Right lung (tissue), 5 donors: ENCODE data around the gene CDH24. TPM values are rescaled to one million over a fixed set of nuclear protein-coding genes. Genes with fewer than 3 reads are reported as not detected.

ENCODE experiments used
- DNase-seq, 2 donors: peaks; one replicate each; pipeline ENCODE4 v3.0.0-alpha.2; 2013
- polyA plus RNA-seq, 5 donors: library from polyadenylated mRNA; unstranded; fragments of 120-200 nt; gene quantifications; one replicate each; pipeline versions ENCODE4 v1.2.1 to v1.2.3, GENCODE V29; 2013; ENCODE audit warnings: inconsistent platforms in 1 of 5, low replicate concordance in 1 of 5; ENCODE audit not compliant: insufficient read length in 5 of 5, insufficient read depth in 1 of 5

CDH24 gene
- polyA plus RNA-seq, 5 donors, result 9.7 to 13.7 (median 12.2) TPM

DNA sequence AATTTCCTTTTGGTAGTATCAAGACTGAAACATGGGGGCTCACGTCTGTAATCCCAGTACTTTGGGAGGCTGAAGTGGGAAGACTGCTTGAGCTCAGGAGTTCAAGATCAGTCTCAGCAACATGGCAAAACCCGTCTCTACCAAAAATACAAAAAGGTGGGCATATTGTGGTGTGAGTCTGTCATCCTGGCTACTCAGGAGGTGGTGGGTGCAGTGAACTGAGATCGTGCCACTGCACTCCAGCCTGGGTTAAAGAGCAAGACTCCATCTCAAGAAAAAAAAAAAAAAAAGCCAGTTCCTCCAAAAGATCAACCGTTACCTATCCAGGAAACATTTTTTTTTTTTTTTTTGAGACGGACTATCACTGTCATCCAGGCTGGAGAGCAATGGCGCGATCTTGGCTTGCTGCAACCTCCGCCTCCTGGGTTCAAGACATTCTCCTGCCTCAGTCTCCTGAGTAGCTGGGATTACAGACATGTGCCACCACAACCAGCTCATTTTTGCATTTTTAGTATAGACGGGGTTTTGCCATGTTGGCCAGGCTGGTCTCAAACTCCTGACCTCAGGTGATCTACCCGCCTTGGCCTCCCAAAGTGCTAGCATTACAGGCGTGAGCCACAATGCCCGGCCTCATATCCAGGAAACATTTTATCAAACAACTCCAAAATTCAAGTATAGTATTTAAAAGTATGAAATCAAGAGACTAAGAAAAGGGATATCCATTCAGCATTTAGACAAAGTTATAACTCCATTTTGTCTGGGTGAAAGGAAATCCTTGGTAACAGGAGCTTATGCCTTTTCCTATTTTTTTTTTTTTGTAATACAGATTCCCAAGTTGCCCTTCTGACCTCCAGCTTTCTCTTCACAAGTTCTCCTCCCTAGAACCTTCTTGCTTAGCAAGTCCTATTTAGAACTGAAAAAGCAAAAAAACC, 34.2 kb upstream of the CDH24 start:
- no peak for DNase-seq

- no peak for DNase-seq
Measured at GRCh38 chr14:23090254-23090636, 32.9 kb upstream of the CDH24 start.

- DNase-seq, result no peak
Measured at GRCh38 chr14:23089498-23090253, 32.4 kb upstream of the CDH24 start.

- DNase-seq, result no peak
Measured at GRCh38 chr14:23086565-23086964, 29.2 kb upstream of the CDH24 start.

DNA sequence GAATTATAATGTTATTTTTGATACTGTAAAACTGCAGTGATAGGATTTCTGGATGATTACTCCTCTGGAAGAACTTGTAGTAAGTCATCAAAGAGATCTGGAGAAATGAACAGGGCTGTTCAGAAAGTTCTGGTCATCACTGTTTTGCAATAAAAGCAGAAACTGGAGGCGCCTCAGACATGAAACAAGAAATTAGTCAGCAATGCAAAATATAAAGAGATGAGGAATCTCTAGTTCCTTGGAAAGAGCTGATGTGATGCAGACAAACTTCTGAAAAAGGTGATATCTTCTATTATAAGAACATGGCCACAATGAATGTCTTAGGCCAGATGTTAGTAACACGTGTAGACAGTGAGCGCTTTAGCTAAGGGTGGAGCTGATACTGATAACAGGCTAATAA, 28.1 kb upstream of the CDH24 start:
- no peak for DNase-seq

GRCh38 chr14:23080474-23080873, 23.2 kb upstream of the CDH24 start:
- no peak for DNase-seq

- no peak for DNase-seq
Measured at GRCh38 chr14:23079716-23080115, 22.4 kb upstream of the CDH24 start.

DNA sequence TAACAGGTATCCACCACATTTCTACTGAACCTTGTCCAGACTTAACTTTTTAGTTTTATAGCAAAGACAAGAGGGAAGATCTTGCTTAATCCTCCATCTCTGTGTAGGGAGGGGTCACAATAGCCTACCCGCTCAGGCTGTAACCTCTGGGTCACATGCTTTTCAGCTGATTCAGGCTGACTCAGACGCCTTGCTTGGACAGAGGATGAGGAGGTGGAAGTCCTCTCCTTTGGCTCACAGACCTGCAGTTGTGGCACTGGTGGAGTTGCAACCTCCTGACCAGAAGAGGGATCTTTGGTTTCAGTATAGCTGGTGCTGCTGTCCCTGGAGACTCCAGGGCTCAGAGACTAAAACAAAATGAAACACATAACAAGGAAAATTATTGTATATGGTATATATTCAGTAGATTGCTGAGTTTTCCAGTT, 21.4 kb upstream of the CDH24 start:
- DNase-seq, result no peak

DNA sequence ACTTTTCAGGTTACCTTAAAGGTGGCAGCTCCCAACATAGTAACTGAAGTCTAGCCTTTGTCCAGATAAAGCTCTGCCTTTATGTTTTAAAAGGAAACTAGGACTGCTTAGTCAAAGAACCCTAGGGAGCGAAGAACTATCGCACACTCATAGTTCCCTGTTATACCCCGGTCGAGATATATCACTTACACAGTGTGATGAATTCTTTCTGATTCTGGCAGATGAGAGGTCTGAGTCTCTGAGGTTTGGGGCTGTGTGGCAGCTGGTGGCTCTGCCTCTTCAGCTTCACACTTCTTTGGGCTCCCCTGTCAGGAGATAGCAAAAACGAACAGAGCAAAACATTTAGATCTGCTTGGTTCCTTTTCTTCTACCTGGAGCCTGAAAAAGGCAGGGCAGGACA, 20.6 kb upstream of the CDH24 start:
- no peak for DNase-seq

- DNase-seq, result no peak
Measured at GRCh38 chr14:23076785-23077408, 19.6 kb upstream of the CDH24 start.

DNA sequence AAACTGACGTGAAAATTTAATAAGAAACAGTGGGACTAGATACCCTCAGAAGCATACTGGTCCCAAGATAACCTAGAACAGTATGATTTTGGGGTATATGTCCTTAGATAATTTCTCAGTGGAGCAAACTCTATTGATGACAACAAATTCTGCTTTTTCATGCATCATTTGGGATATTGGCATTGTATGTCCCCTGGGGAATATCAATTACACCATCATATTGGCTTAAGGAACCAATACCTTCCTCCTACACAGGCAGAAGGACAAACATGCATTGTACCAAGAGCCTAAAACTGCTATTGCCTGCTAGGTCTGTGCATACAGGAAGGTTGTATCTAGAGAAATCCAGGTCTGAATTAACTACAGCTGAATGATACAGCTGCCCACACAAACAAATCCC, 17.6 kb upstream of the CDH24 start:
- no peak for DNase-seq

- DNase-seq, result no peak
Measured at GRCh38 chr14:23071921-23072539, 14.7 kb upstream of the CDH24 start.

- peak; percentile 85 to 87 for DNase-seq
Measured at GRCh38 chr14:23071244-23071920, 14.1 kb upstream of the CDH24 start.

DNA sequence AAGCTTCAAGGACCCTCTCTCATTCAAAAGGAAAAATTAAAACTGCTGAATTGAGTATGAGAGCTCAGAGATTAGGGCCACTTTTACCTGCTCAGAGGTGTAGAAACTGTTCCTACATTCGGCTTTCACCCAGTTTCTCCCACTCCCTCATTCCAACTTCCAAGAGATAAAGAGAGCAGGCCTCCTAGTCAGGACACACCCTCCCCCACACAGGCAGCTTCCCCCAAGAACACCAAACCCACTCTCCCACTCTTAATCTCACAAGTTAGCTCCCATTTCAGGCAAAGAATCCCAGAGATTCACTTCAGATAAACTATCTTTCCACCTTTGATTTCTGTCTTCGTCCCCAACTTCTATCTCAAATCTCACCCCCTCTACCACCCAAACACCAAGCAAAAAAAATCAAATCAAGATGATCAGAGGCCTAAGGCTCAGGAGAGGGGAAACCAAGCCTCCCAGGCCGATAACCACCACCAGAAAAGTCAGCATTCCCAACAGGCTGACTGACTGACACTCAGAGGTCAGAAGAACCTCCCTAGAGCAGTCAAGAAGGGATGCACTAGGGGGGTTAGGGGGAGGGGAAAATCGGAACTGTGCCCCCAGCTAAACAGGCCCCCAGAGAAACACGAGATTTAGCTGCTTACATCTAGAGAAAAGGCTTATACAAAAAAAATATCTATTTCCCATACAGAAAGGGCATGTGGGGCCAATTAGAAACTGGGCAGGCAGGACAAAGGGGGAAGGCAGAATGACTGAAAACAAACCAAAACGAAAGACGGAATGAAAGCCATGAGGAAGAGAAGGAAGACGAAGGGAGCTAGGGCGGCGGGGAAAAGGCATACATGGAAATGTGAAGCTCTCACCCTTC, 13.2 kb upstream of the CDH24 start:
- DNase-seq, result no peak

- no peak for DNase-seq
Measured at GRCh38 chr14:23069413-23069806, 12.1 kb upstream of the CDH24 start.

GRCh38 chr14:23068789-23069412, 11.6 kb upstream of the CDH24 start:
- peak; percentile 74 to 87 for DNase-seq

- DNase-seq, result no peak
Measured at GRCh38 chr14:23067847-23068788, 10.8 kb upstream of the CDH24 start.

- no peak for DNase-seq
Measured at GRCh38 chr14:23066855-23067744, 9.8 kb upstream of the CDH24 start.
